ENCODE measurements around the gene TLE6.

GRCh38 chr19:3014135-3014534 is 36.8 kb downstream of the TLE6 start:
- TF ChIP-seq CTCF (conservative IDR thresholded peaks at IDR 0.05) = no peak
- TF ChIP-seq ZFX (IDR thresholded peaks at IDR 0.05) = no peak
